Right lobe of liver (tissue), 4 donors: ENCODE measurements around the gene ODC1.

Experiments
- CTCF ChIP-seq, 4 donors: fragments of 200-600 bp in 3 of 4; fragments of 450-650 bp in 1 of 4; IDR thresholded peaks; one replicate each; pipeline versions ENCODE4 v1.5.1 to v1.8.0; 2016 to 2022; ENCODE audit warnings: antibody characterized with exemption in 4 of 4, mild to moderate bottlenecking in 2 of 4
- POLR2A ChIP-seq: fragments of 450-650 bp; IDR thresholded peaks from one replicate; pipeline ENCODE4 v1.6.1; 2017; ENCODE audit warnings: antibody characterized with exemption, mild to moderate bottlenecking
- donor health status: DM: no; HTN: no; CAD: no.
- donor health status: DM: no; HTN: no; CAD: no.
- donor health status: DM: no; HTN: yes; CAD: no.

GRCh38 chr2:10493075-10493633, 45.0 kb upstream of the ODC1 start:
- TF ChIP-seq CTCF (IDR thresholded peaks at IDR 0.05) (no peak), POLR2A (no peak)
